Measurements from ENCODE around the gene PLRG1. TPM values are rescaled to one million over a fixed set of nuclear protein-coding genes. Genes with fewer than 3 reads are reported as not detected.

PLRG1 gene
- total RNA-seq, 4 donors from 2014 or later = 36.0 to 59.5 (median 44.8) TPM

GRCh38 chr4:154582723-154583122 is 32.5 kb upstream of the PLRG1 start:
- Histone ChIP-seq H3K27me3 (peaks cover 3% of the 10 kb centered on the region), H3K27ac (no peak overlapping the region), H3K4me1 (no peaks in the 10 kb centered on the region), H3K36me3 (no peaks in the 10 kb centered on the region), H3K9me3 (no peaks in the 10 kb centered on the region), H3K4me3 (no peak overlapping the region)
- DNase-seq (ENCODE audit: low spot score in 2 of 2) = no peak
- 49% methylated on average over 2 of the region's 2 CpGs for WGBS
- TF ChIP-seq CTCF (IDR thresholded peaks at IDR 0.05) (no peak), POLR2A (IDR thresholded peaks at IDR 0.05) (no peak), POLR2AphosphoS5 (IDR thresholded peaks at IDR 0.05) (no peak), EP300 (IDR thresholded peaks at IDR 0.05) (no peak)

GRCh38 chr4:154579927-154580326 is 29.7 kb upstream of the PLRG1 start:
- DNase-seq (ENCODE audit: low spot score in 2 of 2) = no peak
- H3K4me3 ChIP-seq = no peak overlapping the region
- no peaks in the 10 kb centered on the region for H3K9me3 ChIP-seq
- H3K27me3 ChIP-seq = peaks cover 3% of the 10 kb centered on the region
- no peaks in the 10 kb centered on the region for H3K36me3 ChIP-seq
- H3K27ac ChIP-seq = no peak overlapping the region
- no peaks in the 10 kb centered on the region for H3K4me1 ChIP-seq
- TF ChIP-seq POLR2A (IDR thresholded peaks at IDR 0.05) = no peak
- TF ChIP-seq POLR2AphosphoS5 (IDR thresholded peaks at IDR 0.05) = no peak
- TF ChIP-seq EP300 (IDR thresholded peaks at IDR 0.05) = no peak
- TF ChIP-seq CTCF (IDR thresholded peaks at IDR 0.05) = no peak

GRCh38 chr4:154578919-154579318 is 28.7 kb upstream of the PLRG1 start:
- no peak overlapping the region for H3K4me3 ChIP-seq
- TF ChIP-seq POLR2A (IDR thresholded peaks at IDR 0.05) (no peak), CTCF (IDR thresholded peaks at IDR 0.05) (no peak), POLR2AphosphoS5 (IDR thresholded peaks at IDR 0.05) (no peak), EP300 (IDR thresholded peaks at IDR 0.05) (no peak)
- 42% methylated on average over 1 of the region's 1 CpG for WGBS
- peaks cover 3% of the 10 kb centered on the region for H3K27me3 ChIP-seq
- no peaks in the 10 kb centered on the region for H3K9me3 ChIP-seq
- H3K36me3 ChIP-seq = no peaks in the 10 kb centered on the region
- no peaks in the 10 kb centered on the region for H3K4me1 ChIP-seq
- H3K27ac ChIP-seq = no peak overlapping the region
- no peak for DNase-seq (ENCODE audit: low spot score in 2 of 2)

- no peak overlapping the region for H3K27ac ChIP-seq
- 70% methylated on average over 2 of the region's 2 CpGs for WGBS
- no peaks in the 10 kb centered on the region for H3K36me3 ChIP-seq
- TF ChIP-seq POLR2A (IDR thresholded peaks at IDR 0.05) (no peak), POLR2AphosphoS5 (IDR thresholded peaks at IDR 0.05) (no peak), CTCF (IDR thresholded peaks at IDR 0.05) (no peak), EP300 (IDR thresholded peaks at IDR 0.05) (no peak)
- H3K4me1 ChIP-seq = no peaks in the 10 kb centered on the region
- H3K4me3 ChIP-seq = no peak overlapping the region
- no peak for DNase-seq (ENCODE audit: low spot score in 2 of 2)
- H3K27me3 ChIP-seq = peaks cover 3% of the 10 kb centered on the region
- H3K9me3 ChIP-seq = no peaks in the 10 kb centered on the region
Measured at GRCh38 chr4:154577324-154577723, 27.1 kb upstream of the PLRG1 start.

- Histone ChIP-seq H3K4me3 (no peak overlapping the region), H3K27ac (no peak overlapping the region), H3K9me3 (no peaks in the 10 kb centered on the region), H3K36me3 (no peaks in the 10 kb centered on the region), H3K27me3 (peaks cover 3% of the 10 kb centered on the region), H3K4me1 (no peaks in the 10 kb centered on the region)
- no peak for TF ChIP-seq CTCF (IDR thresholded peaks at IDR 0.05)
- 89% methylated on average over 3 of the region's 3 CpGs for WGBS
- DNase-seq (ENCODE audit: low spot score in 2 of 2) = no peak
Measured at GRCh38 chr4:154574311-154574710, 24.1 kb upstream of the PLRG1 start.
